Osteoblast (primary cell): ENCODE data around the gene HARS1. TPM values are rescaled to one million over a fixed set of nuclear protein-coding genes. Genes with fewer than 3 reads are reported as not detected.

Source experiments
- DNase-seq: peaks from one replicate; pipeline ENCODE4 v3.0.0; 2011; ENCODE audit warnings: low spot score, mixed read lengths; ENCODE audit not compliant: insufficient read length; ENCODE audit errors: missing footprints
- H2AFZ ChIP-seq: 2 replicates; pipeline ENCODE4 v1.6.0; 2011; ENCODE audit warnings: mild to moderate bottlenecking, low read length
- H3K27ac ChIP-seq: 2 replicates; pipeline ENCODE4 v1.5.1; 2011; ENCODE audit warnings: mild to moderate bottlenecking, low read depth, low read length, moderate library complexity
- H3K27me3 ChIP-seq: 2 replicates; pipeline ENCODE4 v1.6.0; 2012; ENCODE audit warnings: mild to moderate bottlenecking, control low read depth, inconsistent platforms, low read length, moderate library complexity; ENCODE audit not compliant: insufficient read depth
- H3K36me3 ChIP-seq: 2 replicates; pipeline ENCODE4 v1.5.1; 2011; ENCODE audit warnings: mild to moderate bottlenecking, low read length, control low read depth, moderate library complexity; ENCODE audit not compliant: insufficient read depth
- H3K4me1 ChIP-seq: 2 replicates; pipeline ENCODE4 v1.5.1; 2011; ENCODE audit warnings: mild to moderate bottlenecking, low read length, control low read depth, moderate library complexity; ENCODE audit not compliant: insufficient read depth
- H3K4me2 ChIP-seq: 2 replicates; pipeline ENCODE4 v1.6.0; 2011; ENCODE audit warnings: mild to moderate bottlenecking, low read length; ENCODE audit not compliant: insufficient read depth
- H3K4me3 ChIP-seq: fragments of 200-600 bp; sonication (generic); 3 replicates; pipeline ENCODE4 v1.5.1; 2012; ENCODE audit warnings: mild to moderate bottlenecking, low read length, inconsistent platforms; ENCODE audit not compliant: insufficient read depth
- H3K79me2 ChIP-seq: 2 replicates; pipeline ENCODE4 v1.6.0; 2012; ENCODE audit warnings: mild to moderate bottlenecking, low read length, control low read depth, inconsistent platforms; ENCODE audit not compliant: insufficient read depth
- H3K9me3 ChIP-seq: 2 replicates; pipeline ENCODE4 v1.5.1; 2011; ENCODE audit warnings: low read depth, low read length, control low read depth
- H4K20me1 ChIP-seq: 2 replicates; pipeline ENCODE4 v1.6.0; 2012; ENCODE audit warnings: mild to moderate bottlenecking, low read length, control low read depth; ENCODE audit not compliant: insufficient read depth
- total RNA-seq: library from RNA; depleted of rRNA; stranded (reverse); fragments of >200 nt; gene quantifications from 2 replicates; pipeline ENCODE4 v1.2.3, GENCODE V29; 2012
- TF ChIP-seq, protein P1 (sequence below): IDR thresholded peaks from 2 replicates; pipeline ENCODE4 v1.5.1; 2011; ENCODE audit warnings: mild to moderate bottlenecking, low read depth, low read length, moderate library complexity; ENCODE audit errors: extremely low read depth

The HARS1 gene
- total RNA-seq, 1 donor: 41.6 TPM

GRCh38 chr5:140690376-140690932, 716 bp downstream of the HARS1 start:
- no peaks in the 10 kb centered on the region for H3K9me3 ChIP-seq
- peak overlapping the region; percentile 90 for H3K4me3 ChIP-seq
- peaks cover 6% of the 10 kb centered on the region for H4K20me1 ChIP-seq
- TF ChIP-seq, protein P1, sequence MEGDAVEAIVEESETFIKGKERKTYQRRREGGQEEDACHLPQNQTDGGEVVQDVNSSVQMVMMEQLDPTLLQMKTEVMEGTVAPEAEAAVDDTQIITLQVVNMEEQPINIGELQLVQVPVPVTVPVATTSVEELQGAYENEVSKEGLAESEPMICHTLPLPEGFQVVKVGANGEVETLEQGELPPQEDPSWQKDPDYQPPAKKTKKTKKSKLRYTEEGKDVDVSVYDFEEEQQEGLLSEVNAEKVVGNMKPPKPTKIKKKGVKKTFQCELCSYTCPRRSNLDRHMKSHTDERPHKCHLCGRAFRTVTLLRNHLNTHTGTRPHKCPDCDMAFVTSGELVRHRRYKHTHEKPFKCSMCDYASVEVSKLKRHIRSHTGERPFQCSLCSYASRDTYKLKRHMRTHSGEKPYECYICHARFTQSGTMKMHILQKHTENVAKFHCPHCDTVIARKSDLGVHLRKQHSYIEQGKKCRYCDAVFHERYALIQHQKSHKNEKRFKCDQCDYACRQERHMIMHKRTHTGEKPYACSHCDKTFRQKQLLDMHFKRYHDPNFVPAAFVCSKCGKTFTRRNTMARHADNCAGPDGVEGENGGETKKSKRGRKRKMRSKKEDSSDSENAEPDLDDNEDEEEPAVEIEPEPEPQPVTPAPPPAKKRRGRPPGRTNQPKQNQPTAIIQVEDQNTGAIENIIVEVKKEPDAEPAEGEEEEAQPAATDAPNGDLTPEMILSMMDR: no peak
- H3K4me1 ChIP-seq: peaks cover 12% of the 10 kb centered on the region
- H3K79me2 ChIP-seq: peaks cover 69% of the 10 kb centered on the region
- H3K36me3 ChIP-seq: peaks cover 42% of the 10 kb centered on the region
- peak overlapping the region; percentile 74 for H3K27ac ChIP-seq
- H3K4me2 ChIP-seq: peak overlapping the region; percentile 95
- H3K27me3 ChIP-seq: no peaks in the 10 kb centered on the region
- no peak for DNase-seq
- peak overlapping the region; percentile 99 for H2AFZ ChIP-seq

DNA sequence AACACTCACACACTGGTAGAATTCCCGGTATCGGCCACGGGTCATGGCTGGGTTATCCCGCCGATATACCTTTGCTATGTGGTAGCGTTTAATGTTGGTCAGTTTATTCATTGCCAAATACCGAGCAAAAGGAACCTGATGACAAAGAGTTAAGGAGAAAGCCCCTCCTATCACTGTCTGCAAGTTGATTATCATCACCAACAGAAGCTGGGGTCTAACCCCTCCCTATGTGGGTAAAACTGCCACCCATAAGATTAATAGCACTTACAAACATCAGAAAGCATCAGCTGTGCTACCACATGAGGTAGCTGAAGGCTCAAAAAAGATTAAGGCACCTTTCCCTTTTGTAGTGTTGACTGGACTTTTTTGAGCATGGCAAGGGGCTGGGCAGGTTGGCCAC, 12.2 kb downstream of the HARS1 start:
- no peak overlapping the region for H2AFZ ChIP-seq
- H3K27me3 ChIP-seq: no peaks in the 10 kb centered on the region
- H3K36me3 ChIP-seq: peaks cover 70% of the 10 kb centered on the region
- H3K27ac ChIP-seq: no peak overlapping the region
- DNase-seq: no peak
- no peaks in the 10 kb centered on the region for H3K9me3 ChIP-seq
- no peak overlapping the region for H3K4me2 ChIP-seq
- TF ChIP-seq, protein P1: no peak
- H4K20me1 ChIP-seq: no peaks in the 10 kb centered on the region
- H3K4me3 ChIP-seq: no peak overlapping the region
- H3K79me2 ChIP-seq: peaks cover 2% of the 10 kb centered on the region
- H3K4me1 ChIP-seq: no peaks in the 10 kb centered on the region

GRCh38 chr5:140677947-140678346, 13.2 kb downstream of the HARS1 start:
- DNase-seq: no peak
- no peak overlapping the region for H2AFZ ChIP-seq
- H3K4me3 ChIP-seq: no peak overlapping the region
- H3K27ac ChIP-seq: no peak overlapping the region
- peaks cover under 1% of the 10 kb centered on the region for H3K79me2 ChIP-seq
- peaks cover 70% of the 10 kb centered on the region for H3K36me3 ChIP-seq
- TF ChIP-seq, protein P1: no peak
- H3K9me3 ChIP-seq: no peaks in the 10 kb centered on the region
- no peaks in the 10 kb centered on the region for H3K4me1 ChIP-seq
- H3K27me3 ChIP-seq: no peaks in the 10 kb centered on the region
- no peak overlapping the region for H3K4me2 ChIP-seq
- H4K20me1 ChIP-seq: no peaks in the 10 kb centered on the region

DNA sequence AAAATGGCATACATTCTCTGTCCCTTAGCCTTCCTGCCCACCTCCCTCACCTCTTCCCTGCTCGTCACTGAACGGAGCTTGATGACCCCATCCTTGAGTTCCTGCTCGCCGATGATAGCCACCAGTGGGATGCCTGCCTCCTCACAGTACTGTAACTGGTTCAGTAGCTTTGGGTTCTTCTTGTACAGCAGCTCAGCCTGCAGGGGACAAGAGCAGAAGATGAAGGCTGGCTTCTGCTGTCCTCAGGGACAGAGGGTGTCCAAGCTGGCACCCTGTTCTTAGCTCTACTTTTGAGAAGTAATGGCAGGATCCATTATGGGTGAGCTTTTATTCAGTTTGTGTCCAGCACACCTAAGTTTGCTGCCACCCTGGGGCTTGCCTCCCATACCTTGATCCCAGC, 16.5 kb downstream of the HARS1 start:
- H3K4me3 ChIP-seq: no peak overlapping the region
- H3K79me2 ChIP-seq: peaks cover under 1% of the 10 kb centered on the region
- H3K4me1 ChIP-seq: no peaks in the 10 kb centered on the region
- no peak overlapping the region for H3K27ac ChIP-seq
- H3K4me2 ChIP-seq: no peak overlapping the region
- peak; percentile 65 for DNase-seq
- H2AFZ ChIP-seq: no peak overlapping the region
- no peaks in the 10 kb centered on the region for H3K9me3 ChIP-seq
- H4K20me1 ChIP-seq: no peaks in the 10 kb centered on the region
- TF ChIP-seq, protein P1: no peak
- H3K27me3 ChIP-seq: no peaks in the 10 kb centered on the region
- peaks cover 69% of the 10 kb centered on the region for H3K36me3 ChIP-seq
